Measurements from ENCODE around the gene PLCD3.
A peak's percentile ranks its signal among the peaks of the same experiment; 100 is the strongest.

Gene PLCD3

GRCh38 chr17:45145035-45145389 lies 12.7 kb upstream of the PLCD3 start:
- DNase-seq (ENCODE audit: extremely low read depth, low read depth), result no peak
- TF ChIP-seq CTCF (IDR thresholded peaks at IDR 0.05; ENCODE audit: low read depth, low read length, missing control alignments), result no peak
- no peak overlapping the region for H3K4me3 ChIP-seq (replicated peaks; ENCODE audit: low read depth, low read length)

- H3K4me3 ChIP-seq (replicated peaks; ENCODE audit: low read depth, low read length), result peak overlapping the region; percentile 22; the same call in 1 of the 2 replicates
- no peak for TF ChIP-seq CTCF (IDR thresholded peaks at IDR 0.05; ENCODE audit: low read depth, low read length, missing control alignments)
- DNase-seq (ENCODE audit: extremely low read depth, low read depth), result no peak
Observed at GRCh38 chr17:45144199-45145034, 12.1 kb upstream of the PLCD3 start.

- TF ChIP-seq CTCF (IDR thresholded peaks at IDR 0.05; ENCODE audit: low read depth, low read length, missing control alignments), result no peak
- DNase-seq (ENCODE audit: extremely low read depth, low read depth), result no peak
- H3K4me3 ChIP-seq (replicated peaks; ENCODE audit: low read depth, low read length), result peak overlapping the region; percentile 22; the same call in 1 of the 2 replicates
Observed at GRCh38 chr17:45143767-45144198, 11.5 kb upstream of the PLCD3 start.

- no peak for DNase-seq (ENCODE audit: extremely low read depth, low read depth)
- no peak for TF ChIP-seq CTCF (IDR thresholded peaks at IDR 0.05; ENCODE audit: low read depth, low read length, missing control alignments)
- H3K4me3 ChIP-seq (replicated peaks; ENCODE audit: low read depth, low read length), result no peak overlapping the region
Observed at GRCh38 chr17:45143094-45143670, 10.9 kb upstream of the PLCD3 start.

- H3K4me3 ChIP-seq (replicated peaks; ENCODE audit: low read depth, low read length), result no peak overlapping the region
- DNase-seq (ENCODE audit: extremely low read depth, low read depth), result no peak
- TF ChIP-seq CTCF (IDR thresholded peaks at IDR 0.05; ENCODE audit: low read depth, low read length, missing control alignments), result no peak
Observed at GRCh38 chr17:45139533-45139920, 7.2 kb upstream of the PLCD3 start.

GRCh38 chr17:45138911-45139532 lies 6.7 kb upstream of the PLCD3 start:
- no peak overlapping the region for H3K4me3 ChIP-seq (replicated peaks; ENCODE audit: low read depth, low read length)
- no peak for TF ChIP-seq CTCF (IDR thresholded peaks at IDR 0.05; ENCODE audit: low read depth, low read length, missing control alignments)
- no peak for DNase-seq (ENCODE audit: extremely low read depth, low read depth)

All from HFF-Myc (cell line).